ENCODE measurements around the gene KAT14.
"Not testable (repeated sequence)": the region's sequence is repeated elsewhere in the genome, so short reads cannot be mapped to it uniquely, and the experiment has no call there.

The KAT14 gene

GRCh38 chr20:18223409-18223808 is 85.7 kb downstream of the KAT14 start:
- TF ChIP-seq CTCF (IDR thresholded peaks at IDR 0.05): no peak
- H3K4me2 ChIP-seq (ENCODE audit: low read length): no peak overlapping the region
- H2AFZ ChIP-seq: no peak overlapping the region

GRCh38 chr20:18224968-18225568 is 87.4 kb downstream of the KAT14 start:
- H3K4me2 ChIP-seq (ENCODE audit: low read length): no peak overlapping the region
- H3K4me3 ChIP-seq (ENCODE audit: low read depth, low read length): no peak overlapping the region
- no peaks in the 10 kb centered on the region for H3K36me3 ChIP-seq (ENCODE audit: control insufficient read depth, insufficient read depth, low read length)
- no peak overlapping the region for H3K9ac ChIP-seq
- no peaks in the 10 kb centered on the region for H3K4me1 ChIP-seq
- H3K9me3 ChIP-seq (ENCODE audit: control insufficient read depth, low read length): no peaks in the 10 kb centered on the region
- peak overlapping the region; percentile 4 for H2AFZ ChIP-seq
- no peaks in the 10 kb centered on the region for H3K27me3 ChIP-seq (ENCODE audit: control insufficient read depth, insufficient read depth, low read length)
- no peak overlapping the region for H3K27ac ChIP-seq
- TF ChIP-seq CTCF (IDR thresholded peaks at IDR 0.05): no peak
- no peaks in the 10 kb centered on the region for H3K79me2 ChIP-seq

More at GRCh38 chr20:18223409-18223808, 85.7 kb downstream of the KAT14 start:
- Histone ChIP-seq H3K36me3 (ENCODE audit: control insufficient read depth, insufficient read depth, low read length) (no peaks in the 10 kb centered on the region), H3K9ac (no peak overlapping the region), H3K27me3 (ENCODE audit: control insufficient read depth, insufficient read depth, low read length) (no peaks in the 10 kb centered on the region), H3K4me3 (ENCODE audit: low read depth, low read length) (no peak overlapping the region), H3K4me1 (no peaks in the 10 kb centered on the region), H3K79me2 (no peaks in the 10 kb centered on the region), H3K27ac (no peak overlapping the region), H3K9me3 (ENCODE audit: control insufficient read depth, low read length) (no peaks in the 10 kb centered on the region)

- H3K9me3 ChIP-seq (ENCODE audit: control insufficient read depth, low read length): no peaks in the 10 kb centered on the region
- H3K36me3 ChIP-seq (ENCODE audit: control insufficient read depth, insufficient read depth, low read length): no peaks in the 10 kb centered on the region
- peak overlapping the region; percentile 4 for H2AFZ ChIP-seq
- H3K79me2 ChIP-seq: no peaks in the 10 kb centered on the region
- no peaks in the 10 kb centered on the region for H3K27me3 ChIP-seq (ENCODE audit: control insufficient read depth, insufficient read depth, low read length)
- H3K27ac ChIP-seq: no peak overlapping the region
- no peak overlapping the region for H3K9ac ChIP-seq
- TF ChIP-seq CTCF (IDR thresholded peaks at IDR 0.05): no peak
- no peaks in the 10 kb centered on the region for H3K4me1 ChIP-seq
- no peak overlapping the region for H3K4me2 ChIP-seq (ENCODE audit: low read length)
- H3K4me3 ChIP-seq (ENCODE audit: low read depth, low read length): no peak overlapping the region
Measured at GRCh38 chr20:18225632-18226031, 88.0 kb downstream of the KAT14 start.

- not testable (repeated sequence) for H3K27ac ChIP-seq; H3K9me3 ChIP-seq (ENCODE audit: control insufficient read depth, low read length); H3K79me2 ChIP-seq; H3K36me3 ChIP-seq (ENCODE audit: control insufficient read depth, insufficient read depth, low read length); H3K4me3 ChIP-seq (ENCODE audit: low read depth, low read length); H3K9ac ChIP-seq; H3K4me2 ChIP-seq (ENCODE audit: low read length); H3K4me1 ChIP-seq; H2AFZ ChIP-seq; H3K27me3 ChIP-seq (ENCODE audit: control insufficient read depth, insufficient read depth, low read length)
Measured at GRCh38 chr20:18226741-18227140, 89.1 kb downstream of the KAT14 start.

GRCh38 chr20:18233408-18233943 is 95.8 kb downstream of the KAT14 start:
- no peak for TF ChIP-seq CTCF (IDR thresholded peaks at IDR 0.05)
- Histone ChIP-seq H3K4me2 (ENCODE audit: low read length) (no peak overlapping the region), H2AFZ (no peak overlapping the region), H3K27ac (no peak overlapping the region), H3K27me3 (ENCODE audit: control insufficient read depth, insufficient read depth, low read length) (no peaks in the 10 kb centered on the region), H3K36me3 (ENCODE audit: control insufficient read depth, insufficient read depth, low read length) (no peaks in the 10 kb centered on the region), H3K4me3 (ENCODE audit: low read depth, low read length) (no peak overlapping the region), H3K9ac (no peak overlapping the region), H3K4me1 (no peaks in the 10 kb centered on the region), H3K79me2 (no peaks in the 10 kb centered on the region), H3K9me3 (ENCODE audit: control insufficient read depth, low read length) (no peaks in the 10 kb centered on the region)

Data from parathyroid adenoma (tissue), 2 donors.